ENCODE measurements around the gene MSS51.

Gene MSS51

DNA sequence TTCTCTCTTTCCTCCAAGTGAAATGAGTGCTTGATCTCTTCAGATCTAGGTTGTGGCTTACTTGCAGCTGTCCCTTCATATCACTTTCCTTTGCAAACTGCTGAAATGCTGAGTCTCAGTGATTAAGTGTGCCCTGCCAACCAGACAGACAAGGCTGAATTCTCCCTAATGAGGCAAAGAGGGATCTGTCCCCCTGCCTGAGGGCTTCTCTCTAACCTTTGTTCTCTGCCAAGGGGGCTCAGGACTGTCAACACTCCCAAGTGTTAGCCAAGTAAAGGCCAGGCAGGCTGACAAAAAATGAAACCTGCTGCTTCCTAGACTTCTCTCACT, at the start of gene MSS51:
TSS of gene MSS51 (minus strand) at position 24 of the 330 bp plus-strand sequence. CDS start 5,277 bp downstream, outside the sequence.
- DNase-seq (ENCODE audit: low spot score) = no peak

DNA sequence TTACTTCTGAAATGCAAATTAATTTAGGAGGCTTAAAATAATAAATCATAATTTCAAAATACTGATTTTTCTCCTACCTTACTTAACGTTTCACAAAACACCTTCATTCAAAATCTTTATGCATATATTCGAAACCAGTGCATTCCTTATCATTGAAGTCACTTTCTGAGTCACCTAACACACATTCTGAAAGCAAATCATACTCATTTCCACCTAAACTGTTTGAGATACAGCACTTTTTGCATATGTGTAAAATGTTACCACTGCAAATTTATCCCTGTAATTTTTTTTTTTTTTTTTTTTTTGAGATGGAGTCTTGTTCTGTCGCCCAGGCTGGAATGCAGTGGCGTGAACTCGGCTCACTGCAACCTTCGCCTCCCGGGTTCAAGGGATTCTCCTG, 46.8 kb upstream of the MSS51 start:
- DNase-seq (ENCODE audit: low spot score) = no peak

- no peak for DNase-seq (ENCODE audit: low spot score)
Measured at GRCh38 chr10:73478636-73479035, 45.3 kb upstream of the MSS51 start.

DNA sequence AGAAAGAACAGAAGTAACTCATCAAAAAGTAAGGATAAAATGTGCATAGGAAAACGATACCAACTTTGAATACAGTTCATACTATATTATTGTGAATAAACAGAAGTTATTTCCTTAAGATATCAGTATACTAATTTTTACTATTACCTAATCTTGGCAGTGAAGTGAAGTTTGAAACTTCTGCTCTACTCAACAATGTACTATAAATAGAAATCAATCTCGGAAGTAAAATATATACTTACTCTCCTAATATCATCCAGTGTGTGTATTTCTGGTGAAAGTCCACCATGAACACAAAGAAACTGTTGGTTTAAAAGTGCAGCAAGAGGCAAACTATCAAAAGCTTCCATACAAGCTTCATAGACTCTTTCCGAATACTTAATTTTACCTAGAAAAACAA, 37.9 kb upstream of the MSS51 start:
- no peak for DNase-seq (ENCODE audit: low spot score)

GRCh38 chr10:73469579-73469978, 36.2 kb upstream of the MSS51 start:
- no peak for DNase-seq (ENCODE audit: low spot score)

GRCh38 chr10:73467206-73467605, 33.8 kb upstream of the MSS51 start:
- no peak for DNase-seq (ENCODE audit: low spot score)

GRCh38 chr10:73465978-73466726, 32.8 kb upstream of the MSS51 start:
- no peak for DNase-seq (ENCODE audit: low spot score)

- DNase-seq (ENCODE audit: low spot score) = no peak
Measured at GRCh38 chr10:73460897-73461296, 27.5 kb upstream of the MSS51 start.

GRCh38 chr10:73459683-73460314, 26.4 kb upstream of the MSS51 start:
- DNase-seq (ENCODE audit: low spot score) = no peak

GRCh38 chr10:73456187-73456890, 23.0 kb upstream of the MSS51 start:
- no peak for DNase-seq (ENCODE audit: low spot score)

DNA sequence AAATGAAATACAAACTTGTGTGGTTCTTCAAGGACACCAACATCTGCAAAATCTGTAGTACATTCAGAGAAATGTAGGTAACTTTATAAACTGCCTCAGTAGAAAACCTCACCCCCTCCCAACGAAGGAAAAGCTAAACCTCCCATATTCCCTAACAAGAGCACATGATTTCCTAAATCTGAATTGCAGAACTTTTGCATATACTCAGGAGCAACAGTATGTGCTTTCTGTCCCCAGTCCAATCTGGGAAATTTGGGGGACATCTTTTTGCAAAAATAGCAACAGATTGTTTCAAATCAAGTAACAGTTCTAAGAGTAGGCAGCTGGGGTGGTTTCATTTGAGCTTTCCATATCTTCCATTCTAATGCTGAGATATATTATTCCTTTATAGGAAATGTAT, 15.8 kb upstream of the MSS51 start:
- no peak for DNase-seq (ENCODE audit: low spot score)

DNA sequence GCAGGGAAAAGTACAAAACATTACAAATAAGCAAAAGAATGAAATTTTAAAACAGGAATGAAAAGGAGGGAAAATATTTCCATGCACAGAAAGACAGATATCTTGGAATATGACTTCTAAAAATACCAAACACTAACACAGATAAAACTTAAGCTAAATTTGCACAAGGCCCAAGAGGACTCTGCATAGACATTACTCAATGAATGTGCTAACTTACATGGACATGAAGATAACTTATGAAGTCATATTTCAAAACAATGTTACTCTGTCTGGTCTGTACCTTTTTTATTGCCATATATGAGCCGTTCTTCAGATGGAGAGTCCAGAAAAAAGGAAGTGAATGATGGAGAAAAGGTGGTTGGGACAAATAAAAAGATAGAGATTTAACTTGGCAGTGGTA, 15.0 kb upstream of the MSS51 start:
- DNase-seq (ENCODE audit: low spot score) = no peak

- no peak for DNase-seq (ENCODE audit: low spot score)
Measured at GRCh38 chr10:73446926-73447325, 13.6 kb upstream of the MSS51 start.

DNA sequence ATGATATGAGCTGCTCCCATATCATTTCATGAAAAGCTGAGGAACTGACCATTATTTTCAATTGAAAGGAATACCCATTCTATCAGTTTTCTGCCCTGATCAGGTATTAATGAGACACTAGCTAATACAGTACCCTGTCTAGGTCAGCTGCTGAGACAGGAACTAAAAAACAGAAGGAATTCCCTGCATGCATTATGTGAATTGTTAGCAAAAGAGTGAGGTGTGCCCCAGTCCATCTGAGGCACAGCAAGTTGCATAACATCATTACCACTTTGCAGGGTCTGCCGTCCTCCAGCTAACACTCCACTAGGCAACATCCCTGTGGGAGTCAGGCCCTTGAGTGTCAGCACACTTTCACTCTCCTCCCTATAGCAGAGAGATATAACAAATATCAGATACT, 11.1 kb upstream of the MSS51 start:
- DNase-seq (ENCODE audit: low spot score) = no peak

GRCh38 chr10:73439605-73440312, 6.4 kb upstream of the MSS51 start:
- no peak for DNase-seq (ENCODE audit: low spot score)

- DNase-seq (ENCODE audit: low spot score) = no peak
Measured at GRCh38 chr10:73439055-73439454, 5.7 kb upstream of the MSS51 start.

DNA sequence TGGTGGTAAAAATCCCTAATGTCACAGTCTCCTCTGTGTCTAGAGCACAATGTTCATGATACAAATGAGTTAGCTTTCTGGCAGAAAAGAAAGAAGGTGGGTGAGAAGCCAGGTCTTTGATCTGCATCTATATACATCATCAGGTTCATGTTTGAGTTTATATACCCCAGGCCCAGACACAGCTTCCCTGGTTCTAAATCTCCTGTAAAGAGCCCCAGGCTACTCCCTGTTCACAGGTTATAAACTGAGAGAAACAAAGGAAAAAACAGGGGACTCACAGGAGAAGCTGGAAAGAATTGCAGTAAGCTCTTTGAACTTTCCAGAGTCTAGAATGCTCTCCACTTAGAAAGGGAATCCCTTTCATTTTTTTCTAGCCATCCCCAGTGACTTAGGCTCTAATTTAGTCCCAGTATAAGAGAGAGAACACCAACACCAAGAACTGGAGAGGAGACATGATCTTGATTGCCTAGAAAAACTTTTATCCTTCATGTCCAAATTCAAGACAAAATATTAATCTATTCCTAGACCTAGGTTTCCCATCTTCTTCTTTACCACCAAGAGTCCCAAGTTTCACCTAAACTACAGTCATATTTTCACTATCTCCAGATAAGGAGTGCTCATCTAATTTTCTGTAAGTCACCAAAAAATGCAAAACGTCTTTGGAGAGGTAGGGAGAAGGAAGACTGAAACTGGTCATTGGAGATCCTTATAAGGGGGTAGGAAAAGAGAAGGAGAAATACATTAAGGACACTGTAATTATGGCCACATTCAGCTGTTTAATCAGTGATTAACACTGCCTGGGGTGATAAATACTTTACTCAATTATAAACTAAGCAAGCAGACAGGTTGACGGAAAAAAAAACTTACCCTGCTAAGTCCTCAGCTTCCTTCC, 469 bp downstream of the MSS51 start:
- DNase-seq (ENCODE audit: low spot score) = no peak

DNA sequence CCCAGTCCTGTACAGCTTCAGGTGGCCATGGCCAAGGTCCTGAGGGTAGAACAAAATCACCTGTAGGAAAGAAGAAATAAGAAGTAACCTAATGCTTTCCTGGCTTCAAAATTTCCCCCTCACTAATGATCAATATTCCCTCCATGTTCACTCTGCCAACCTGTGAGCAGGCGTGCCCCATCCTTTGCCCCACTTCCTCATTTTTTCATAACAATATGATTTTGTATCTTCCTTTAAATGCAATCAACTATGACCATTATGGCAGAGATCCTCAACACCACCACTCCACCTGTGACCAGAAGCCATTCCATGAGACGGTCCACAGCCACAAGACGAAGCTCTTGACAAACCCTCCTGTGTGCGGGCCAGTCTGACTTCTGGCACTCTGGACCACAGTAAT, 7.0 kb downstream of the MSS51 start:
- no peak for DNase-seq (ENCODE audit: low spot score)

DNA sequence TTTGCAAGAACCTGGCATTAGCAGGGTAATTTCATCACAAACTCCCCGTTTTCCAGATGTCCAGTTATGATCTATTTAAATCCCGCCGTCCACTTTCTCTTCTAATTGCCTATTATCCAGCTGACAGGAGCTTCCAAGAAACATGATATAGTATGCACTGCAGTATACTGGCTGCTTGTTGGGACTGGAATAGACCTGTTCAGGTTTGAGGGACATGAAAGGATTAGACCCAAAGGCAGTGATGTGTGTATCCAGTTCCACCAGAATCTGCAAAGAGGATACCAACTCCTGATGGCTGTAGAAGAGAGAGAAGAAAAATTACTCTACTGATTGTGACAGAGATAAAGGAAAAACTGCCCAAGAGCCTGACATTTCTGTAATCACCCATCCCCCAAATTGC, 8.9 kb downstream of the MSS51 start:
- DNase-seq (ENCODE audit: low spot score) = no peak

GRCh38 chr10:73423309-73423708, 10.1 kb downstream of the MSS51 start:
- DNase-seq (ENCODE audit: low spot score) = no peak

- DNase-seq (ENCODE audit: low spot score) = no peak
Measured at GRCh38 chr10:73416571-73416970, 16.8 kb downstream of the MSS51 start.
